HG03442 (cell line): ENCODE data around the gene DHX35.

Experiments used
- ATAC-seq: cut with Tn5 transposase; IDR thresholded peaks from one replicate; pipeline ENCODE4 v1.9.1; 2021; ENCODE audit warnings: mild to moderate bottlenecking, moderate library complexity; ENCODE audit not compliant: unreplicated experiment

Gene DHX35, protein sequence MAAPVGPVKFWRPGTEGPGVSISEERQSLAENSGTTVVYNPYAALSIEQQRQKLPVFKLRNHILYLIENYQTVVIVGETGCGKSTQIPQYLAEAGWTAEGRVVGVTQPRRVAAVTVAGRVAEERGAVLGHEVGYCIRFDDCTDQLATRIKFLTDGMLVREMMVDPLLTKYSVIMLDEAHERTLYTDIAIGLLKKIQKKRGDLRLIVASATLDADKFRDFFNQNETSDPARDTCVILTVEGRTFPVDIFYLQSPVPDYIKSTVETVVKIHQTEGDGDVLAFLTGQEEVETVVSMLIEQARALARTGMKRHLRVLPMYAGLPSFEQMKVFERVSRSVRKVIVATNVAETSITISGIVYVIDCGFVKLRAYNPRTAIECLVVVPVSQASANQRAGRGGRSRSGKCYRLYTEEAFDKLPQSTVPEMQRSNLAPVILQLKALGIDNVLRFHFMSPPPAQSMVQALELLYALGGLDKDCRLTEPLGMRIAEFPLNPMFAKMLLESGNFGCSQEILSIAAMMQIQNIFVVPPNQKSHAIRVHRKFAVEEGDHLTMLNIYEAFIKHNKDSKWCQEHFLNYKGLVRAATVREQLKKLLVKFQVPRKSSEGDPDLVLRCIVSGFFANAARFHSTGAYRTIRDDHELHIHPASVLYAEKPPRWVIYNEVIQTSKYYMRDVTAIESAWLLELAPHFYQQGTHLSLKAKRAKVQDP

DNA sequence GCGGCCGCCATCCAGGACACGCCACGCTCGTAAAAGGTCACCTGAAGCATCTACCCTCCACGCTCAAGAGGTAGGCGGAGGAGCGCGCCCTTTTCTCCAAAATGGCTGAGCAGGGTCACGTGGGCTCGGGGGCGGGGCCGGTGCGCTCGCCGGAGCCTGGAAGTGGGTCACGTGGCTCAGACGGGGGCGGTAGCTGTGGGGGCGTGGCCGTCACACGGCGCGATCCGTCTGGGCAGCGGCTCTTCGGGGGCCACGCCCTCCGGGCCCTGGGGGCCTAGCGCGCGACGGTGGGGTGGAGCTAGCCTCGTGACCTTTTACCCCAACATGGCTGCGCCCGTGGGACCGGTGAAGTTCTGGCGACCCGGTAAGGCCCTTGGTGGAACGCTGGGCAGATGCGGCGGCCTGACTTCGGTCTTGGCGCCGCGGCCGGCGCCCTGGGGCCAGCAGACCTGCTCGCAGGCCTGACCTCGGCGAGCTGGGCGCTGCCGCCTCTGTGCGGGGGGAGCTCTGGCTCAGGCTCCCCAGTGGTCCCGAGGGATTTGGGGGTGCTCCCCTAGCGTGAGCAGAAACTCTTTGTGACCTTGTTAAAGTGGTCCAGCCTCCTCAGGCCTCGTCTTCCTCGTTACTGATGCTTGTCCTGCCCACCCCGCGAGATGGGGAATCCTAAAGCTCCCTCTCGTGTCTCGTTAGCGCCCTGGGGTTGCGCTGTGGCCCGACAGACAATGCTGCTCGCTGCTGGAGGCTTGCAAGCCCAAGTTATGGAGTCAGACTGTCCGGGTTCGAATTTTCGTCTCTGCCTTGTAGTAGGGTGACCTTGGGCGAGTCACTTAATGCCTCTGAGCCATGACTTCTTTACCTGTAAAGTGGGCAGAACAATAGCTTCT, at the start of gene DHX35:
DHX35 (plus strand) TSS at position 301 of the 884 bp plus-strand sequence; CDS start at position 325, 24 bp downstream.
- peak; percentile 94 for ATAC-seq

DNA sequence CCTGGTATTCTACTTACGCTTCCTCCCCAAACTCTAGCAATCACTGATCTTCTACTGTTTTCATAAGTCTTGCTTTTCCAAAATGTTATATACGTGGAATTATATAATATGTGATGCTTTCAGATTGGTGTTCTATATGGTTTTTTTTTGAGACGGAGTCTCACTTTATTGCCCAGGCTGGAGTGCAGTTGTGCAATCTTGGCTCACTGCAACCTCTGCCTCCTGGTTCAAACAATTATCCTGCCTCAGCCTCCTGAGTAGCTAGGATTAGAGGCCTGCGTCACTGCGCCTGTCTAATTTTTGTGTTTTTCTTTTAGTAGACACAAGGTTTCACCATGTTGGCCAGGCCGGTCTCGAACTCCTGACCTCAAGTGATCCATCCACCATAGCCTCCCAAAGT, 46.8 kb upstream of the DHX35 start:
- ATAC-seq = no peak

DNA sequence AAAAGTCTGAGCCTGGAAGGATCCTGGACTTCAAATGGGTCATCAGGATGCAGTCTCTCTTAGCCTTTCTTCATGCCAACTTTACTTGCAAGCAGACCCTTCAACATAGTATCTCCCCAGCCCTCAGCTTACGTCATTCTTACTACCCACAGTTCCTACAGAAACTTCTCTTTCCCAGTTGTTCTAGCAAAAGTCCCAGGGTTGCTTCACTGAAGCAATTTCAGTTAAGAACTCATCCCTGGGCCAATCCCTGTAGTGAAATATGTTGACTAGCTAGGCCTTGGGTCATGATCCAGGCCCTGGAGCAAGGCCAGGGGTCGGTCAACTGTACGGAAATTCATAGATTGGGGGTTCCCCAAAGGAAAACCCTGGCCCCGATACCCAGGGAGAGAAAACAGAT, 44.5 kb upstream of the DHX35 start:
- no peak for ATAC-seq

DNA sequence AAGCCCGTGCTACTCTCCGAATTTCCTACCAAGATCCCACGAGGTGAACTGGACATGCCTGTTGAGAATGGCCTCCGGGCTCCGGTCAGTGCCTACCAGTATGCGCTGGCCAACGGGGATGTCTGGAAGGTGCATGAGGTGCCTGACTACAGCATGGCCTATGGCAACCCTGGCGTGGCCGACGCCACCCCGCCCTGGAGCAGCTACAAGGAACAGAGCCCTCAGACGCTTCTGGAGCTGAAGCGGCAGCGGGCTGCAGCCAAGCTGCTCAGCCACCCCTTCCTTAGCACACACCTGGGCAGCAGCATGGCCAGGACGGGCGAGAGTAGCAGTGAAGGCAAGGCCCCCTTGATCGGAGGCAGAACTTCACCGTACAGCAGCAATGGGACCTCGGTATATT, 44.0 kb upstream of the DHX35 start:
- no peak for ATAC-seq

DNA sequence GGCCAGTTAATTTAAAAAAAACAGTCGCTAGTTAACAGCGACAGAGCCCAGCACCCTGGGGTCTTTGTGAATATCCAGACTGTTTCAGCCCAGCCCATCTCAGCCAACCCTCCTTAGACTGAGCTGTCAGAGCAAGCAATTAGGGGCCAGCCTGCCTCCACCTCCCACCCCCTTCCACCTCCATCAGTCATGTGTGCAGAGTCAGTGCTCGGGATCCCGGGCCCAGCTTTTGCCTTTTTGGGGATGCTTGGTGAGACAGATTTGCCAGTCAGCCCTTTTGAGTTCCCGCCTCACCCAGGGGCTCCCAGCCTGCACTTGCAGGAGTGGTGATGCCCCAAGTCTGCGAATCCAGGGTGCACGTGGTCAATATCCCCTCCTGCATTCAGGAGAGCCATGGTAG, 42.5 kb upstream of the DHX35 start:
- no peak for ATAC-seq

DNA sequence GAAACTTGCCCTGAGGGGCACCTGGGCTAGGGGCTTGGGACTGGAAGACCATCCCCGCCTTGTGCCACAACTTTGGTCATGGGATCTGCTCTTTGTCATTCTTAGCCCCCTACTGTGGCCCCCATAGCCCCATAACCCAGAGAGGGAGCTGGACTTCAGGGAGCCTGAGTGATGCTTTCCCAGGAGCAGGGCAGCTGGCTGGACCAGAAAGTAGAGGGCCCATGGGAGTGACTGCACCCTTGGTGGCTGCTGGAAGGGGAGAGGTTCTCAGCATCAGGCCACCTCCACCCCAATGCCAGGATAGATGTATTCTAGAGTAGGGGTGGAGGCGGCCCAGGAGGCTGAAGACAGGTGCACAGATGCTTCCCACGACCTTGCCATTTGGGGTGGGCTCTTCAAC, 41.7 kb upstream of the DHX35 start:
- no peak for ATAC-seq

DNA sequence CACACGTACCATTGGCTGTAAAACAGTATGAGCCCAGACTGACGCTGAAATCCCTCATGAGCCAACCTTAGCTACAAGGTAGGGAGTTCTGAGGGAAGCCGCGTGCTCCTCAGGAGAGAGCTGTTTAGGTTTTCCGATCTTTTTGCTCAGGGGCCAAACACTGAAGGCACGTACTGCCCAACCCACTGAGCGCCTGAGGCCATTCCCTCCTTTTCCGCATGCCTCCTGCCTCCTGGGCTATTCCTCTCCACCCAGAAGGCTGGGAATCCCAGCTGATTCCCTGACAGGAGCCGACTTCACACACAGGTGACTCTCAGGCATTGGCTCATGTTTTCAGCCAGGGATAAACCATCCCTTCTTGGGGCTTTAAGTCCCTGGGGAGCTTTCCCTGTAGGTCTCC, 41.3 kb upstream of the DHX35 start:
- no peak for ATAC-seq

DNA sequence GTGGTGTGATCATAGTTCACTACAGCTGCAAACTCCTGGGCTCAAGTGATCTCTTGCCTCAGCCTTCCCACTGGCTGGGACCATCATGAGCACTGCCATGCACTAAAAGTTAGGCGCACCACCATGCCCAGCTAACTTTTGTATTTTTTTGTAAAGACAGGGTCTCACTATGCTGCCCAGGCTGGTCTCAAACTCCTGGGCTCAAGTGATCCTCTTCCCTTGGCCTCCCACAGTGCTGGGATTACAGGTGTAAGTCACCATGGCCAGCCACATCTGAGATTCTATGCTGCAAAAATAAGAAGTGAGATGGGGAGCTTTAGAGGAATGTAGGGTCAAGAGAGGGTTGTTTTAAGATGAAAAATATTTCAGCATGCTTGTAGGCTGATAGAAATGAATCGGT, 37.4 kb upstream of the DHX35 start:
- ATAC-seq = no peak

DNA sequence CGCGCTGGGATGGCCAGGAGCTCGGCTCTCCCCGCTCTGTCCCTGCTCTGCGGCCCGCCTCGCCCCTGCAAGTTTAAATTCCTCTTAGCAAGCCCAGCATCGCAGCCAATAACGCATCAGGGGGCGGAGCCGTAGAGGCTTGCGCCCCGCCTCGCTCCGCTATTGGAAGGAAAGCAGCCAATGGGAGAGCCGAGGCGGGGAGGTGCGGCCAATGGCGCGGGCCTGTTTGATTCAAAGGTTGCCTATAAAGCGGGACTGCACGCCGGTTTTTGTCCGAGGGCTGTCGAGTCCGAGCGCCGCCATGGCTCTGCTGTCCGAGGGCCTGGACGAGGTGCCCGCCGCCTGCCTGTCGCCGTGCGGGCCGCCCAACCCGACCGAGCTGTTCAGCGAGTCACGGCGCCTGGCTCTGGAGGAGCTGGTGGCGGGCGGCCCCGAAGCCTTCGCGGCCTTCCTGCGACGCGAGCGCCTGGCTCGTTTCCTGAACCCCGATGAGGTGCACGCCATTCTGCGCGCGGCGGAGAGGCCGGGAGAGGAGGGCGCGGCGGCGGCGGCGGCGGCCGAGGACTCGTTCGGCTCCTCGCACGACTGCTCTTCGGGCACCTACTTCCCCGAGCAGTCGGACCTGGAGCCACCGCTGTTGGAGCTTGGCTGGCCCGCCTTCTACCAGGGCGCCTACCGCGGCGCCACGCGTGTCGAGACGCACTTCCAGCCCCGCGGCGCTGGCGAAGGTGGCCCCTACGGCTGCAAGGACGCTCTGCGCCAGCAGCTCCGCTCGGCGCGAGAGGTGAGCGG, 35.8 kb upstream of the DHX35 start, which contains the start of gene FAM83D:
FAM83D (plus strand) TSS at position 276 of the 792 bp plus-strand sequence; CDS start at position 302, 26 bp downstream.
- ATAC-seq = peak; percentile 89

DNA sequence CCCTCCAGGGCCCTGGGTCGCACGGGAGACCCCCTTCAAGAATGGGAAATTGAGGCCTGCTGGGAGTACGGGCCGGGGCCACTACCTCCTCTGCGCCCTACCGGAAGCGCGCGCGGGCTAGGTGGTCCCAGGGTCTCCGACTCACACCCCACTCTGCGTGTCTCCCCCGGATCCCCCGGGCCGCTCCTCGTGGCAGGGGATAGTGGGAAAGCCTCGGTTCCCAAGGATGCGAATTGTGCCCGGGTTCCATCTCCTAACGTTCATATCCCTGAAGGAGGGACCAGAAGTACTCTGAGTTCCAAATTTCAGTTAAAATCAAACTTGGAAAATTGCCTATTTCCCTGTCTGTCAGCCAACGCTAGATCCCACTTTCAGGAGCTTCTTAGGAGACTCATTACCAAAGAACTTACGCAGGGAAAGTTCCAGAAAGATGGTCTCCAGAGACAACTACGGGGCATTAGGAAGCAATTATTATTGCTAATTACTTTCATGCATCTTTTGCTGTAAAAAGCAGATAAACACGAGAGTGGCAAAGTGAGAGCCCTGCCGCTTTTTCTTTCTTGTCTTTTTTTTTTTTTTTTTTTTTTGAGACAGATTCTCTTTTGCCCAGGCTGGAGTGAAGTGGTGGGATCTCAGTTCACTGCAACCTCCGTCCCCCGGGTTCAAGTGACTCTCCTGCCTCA, 35.1 kb upstream of the DHX35 start:
- no peak for ATAC-seq

DNA sequence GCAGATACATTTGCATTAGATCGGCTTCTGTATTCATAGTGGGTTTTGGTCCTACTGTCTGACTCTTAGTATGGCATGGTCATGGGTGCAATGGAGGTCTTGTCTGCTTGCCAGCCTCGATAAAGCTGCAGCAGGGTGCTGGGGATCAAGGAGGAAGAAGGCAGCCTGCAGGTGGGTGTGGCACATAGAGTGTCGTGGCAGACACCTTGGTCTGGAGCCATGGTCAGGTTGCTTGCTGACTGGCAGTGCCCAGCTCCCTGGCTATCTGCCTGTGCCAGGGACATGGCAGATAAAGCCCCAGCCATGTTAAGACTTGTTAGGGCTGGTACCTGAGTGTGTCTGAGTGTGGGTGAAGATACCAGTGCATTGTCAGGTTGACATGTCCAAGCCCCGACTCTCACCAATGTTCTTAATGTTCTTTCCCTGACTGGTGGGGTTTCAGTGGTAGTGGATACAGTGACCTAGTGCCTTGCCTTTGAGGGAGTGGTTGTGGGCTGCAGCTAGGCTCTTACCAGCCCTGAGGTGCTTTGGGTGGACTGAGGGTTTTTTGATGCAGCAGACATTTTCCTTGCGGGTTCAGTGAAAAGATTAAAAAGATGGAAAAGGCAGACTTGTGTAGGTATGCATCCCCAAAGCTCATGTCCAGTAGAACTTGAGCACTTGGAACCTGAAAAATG, 34.1 kb upstream of the DHX35 start:
- ATAC-seq = no peak

DNA sequence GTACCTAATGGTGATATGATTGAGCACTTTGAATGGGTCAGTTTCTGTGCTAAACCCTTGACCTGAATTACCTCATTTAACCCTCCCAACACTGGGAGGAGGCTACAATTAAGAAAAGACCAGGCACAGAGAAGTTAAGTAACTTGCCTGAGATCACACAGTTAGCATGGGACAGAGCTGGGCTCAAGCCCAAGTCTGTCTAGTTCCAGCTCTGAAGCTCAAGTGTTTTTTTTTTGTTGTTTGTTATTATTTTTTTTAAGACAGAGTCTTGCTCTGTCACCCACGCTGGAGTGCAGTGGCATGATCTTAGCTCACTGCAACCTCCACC, 31.9 kb upstream of the DHX35 start:
- ATAC-seq = no peak

DNA sequence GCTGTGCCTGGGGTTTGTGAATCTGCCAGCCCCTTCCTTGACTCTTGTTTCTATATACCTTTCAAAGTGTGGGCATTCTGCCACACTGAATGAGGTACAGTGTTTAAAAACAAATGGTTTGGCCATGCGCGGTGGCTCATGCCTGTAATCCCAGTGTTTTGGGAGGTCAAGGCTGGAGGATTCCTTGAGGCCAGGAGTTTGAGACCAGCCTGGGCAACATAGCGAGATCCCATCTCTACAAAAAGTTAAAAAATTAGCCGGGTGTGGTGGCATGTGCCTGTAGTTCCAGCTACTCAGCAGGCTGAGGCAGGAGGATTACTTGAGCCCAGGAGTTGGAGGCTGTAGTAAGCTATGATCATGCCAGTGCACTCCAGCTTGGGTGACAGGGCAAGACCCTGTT, 30.2 kb upstream of the DHX35 start:
- no peak for ATAC-seq

DNA sequence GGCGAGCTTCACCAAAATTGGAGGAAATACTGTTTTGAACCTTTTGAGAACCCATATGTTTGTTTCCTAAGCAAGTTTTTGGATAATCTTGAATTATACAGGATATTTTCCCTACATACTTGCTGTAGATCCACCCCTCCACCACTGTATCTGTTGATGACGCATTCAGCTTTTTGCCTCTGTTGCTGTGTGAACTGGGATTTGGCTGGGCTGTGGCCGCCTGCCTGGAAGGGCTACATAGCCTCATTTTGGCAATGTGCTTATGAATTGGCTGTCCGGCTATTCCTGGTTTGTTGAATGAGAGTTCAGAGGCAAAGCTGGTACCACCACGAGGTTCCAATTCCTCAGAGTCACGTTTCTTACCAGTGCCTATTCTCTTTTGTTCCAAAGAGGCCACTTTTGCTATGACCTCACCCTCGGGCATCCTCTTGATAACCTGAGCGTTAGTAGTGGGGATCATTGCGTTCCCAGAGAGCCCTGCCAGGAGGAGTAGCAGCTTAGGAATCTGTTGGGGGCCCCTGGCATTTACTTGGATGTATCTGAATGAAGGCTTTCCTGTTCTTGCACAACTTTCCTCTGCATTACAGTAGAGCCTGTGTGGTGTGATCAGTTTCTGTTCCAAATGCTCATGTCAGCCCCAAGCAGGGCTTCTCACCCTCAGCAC, 29.6 kb upstream of the DHX35 start:
- ATAC-seq = no peak

DNA sequence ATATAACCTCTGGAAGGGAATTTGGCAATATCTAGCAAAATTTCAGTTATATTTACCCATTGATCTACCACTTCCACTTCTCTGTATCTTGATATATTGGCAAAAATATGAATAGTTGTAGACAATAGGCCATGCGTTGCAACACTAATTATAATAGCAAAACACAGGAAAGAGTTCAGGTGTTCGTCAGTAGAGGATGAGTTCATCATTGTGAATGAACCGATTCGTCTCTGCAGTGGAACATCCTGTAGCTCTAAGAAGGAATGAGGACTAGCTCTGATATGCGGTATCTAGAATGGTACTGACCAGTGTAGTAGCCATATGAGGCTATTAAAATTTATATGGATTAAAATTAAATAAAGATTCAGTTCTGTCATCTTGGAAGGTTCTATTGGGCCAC, 27.6 kb upstream of the DHX35 start:
- ATAC-seq = no peak

DNA sequence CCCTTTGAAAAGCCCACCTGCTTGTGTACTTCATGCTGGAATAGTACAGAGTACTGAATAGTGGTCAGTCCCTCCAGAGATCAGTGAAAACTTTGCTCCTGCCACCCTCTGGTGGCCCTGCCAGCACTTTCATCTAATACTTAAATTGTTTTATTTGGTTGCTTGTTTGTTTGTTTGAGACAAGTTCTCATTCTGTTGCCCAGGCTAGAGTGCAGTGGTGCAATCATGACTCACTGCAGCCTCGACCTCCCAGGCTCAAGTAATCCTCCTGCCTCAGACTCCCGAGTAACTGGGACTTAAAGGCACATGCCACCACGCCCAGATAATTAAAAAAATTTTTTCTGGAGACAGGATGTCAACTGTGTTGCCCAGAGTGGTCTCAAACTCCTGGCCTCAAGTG, 26.9 kb upstream of the DHX35 start:
- no peak for ATAC-seq

DNA sequence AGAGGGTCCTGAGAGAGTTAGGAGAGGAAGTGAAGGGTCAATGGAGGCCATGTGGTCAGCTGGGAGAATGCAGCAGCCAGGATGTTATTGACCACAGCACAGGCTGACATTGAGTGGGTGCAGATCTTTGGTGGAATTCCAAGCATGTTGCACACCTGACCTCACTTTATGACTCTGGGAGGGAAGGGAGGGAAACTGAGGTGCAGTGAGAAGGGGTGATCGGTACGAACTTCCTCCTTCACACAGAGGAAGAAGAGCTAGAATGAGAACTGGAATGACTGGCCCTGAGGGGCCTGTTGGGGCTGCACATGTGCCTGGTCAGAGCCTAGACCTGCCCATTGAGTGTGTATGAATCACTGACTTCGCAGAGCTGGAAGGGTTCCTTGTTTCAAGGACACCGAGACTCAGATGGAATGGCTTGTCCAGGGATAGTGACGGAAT, 26.2 kb upstream of the DHX35 start:
- no peak for ATAC-seq

DNA sequence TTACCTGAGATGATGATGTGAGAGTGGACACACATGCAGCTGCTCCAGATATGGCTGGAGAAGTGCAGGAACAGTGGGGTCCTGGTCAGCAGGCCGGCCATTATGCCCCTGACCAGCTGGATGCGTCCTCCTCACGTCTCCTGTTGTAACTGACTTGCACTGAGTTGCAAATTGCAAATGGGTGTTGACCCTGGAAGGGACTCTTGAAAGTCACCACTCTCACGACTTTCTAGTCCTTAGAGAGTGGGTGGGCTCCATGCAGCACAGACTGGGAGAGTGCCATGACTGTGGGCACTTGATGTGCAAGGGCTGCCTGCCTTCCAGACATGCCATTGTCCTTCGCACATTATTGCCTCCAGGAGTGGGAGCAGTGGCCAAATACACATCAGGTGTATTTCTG, 25.1 kb upstream of the DHX35 start:
- ATAC-seq = no peak

DNA sequence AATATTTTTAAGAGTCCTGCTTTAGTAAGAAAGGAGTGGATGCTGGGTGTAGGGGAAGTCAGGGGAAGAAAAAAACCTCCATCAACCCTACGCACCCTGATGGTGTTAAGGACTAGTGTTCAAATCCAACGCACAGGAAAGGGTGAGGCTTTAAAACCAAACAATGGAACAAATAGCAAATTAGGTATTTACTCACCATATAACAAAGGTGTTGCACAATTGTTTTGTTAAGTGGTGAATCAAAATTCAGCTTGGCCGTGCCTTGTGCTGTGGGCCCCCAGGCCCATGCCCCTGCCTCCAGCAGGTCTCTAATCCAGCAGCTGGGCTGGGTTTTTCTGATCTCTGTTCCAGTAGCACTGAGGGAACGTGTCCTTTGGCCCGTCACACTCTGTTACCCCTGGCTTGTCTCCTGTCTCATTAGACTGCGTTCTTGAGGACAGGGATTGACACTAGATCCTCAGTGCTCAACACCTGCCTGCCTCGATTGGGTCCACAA, 24.1 kb upstream of the DHX35 start:
- ATAC-seq = no peak
